Lower leg skin (tissue), 3 donors: ENCODE data around the gene BRD1.

ENCODE experiments used
- POLR2A ChIP-seq, 2 donors: fragments of 450-650 bp; IDR thresholded peaks; one replicate each; pipeline ENCODE4 v1.6.1; 2016 to 2017; ENCODE audit warnings: antibody characterized with exemption in 2 of 2, mild to moderate bottlenecking in 1 of 2, moderate library complexity in 1 of 2
- TF ChIP-seq, protein P1 (sequence below), 3 donors: fragments of 450-650 bp; IDR thresholded peaks; one replicate each; pipeline ENCODE4 v1.5.1; 2016; ENCODE audit warnings: antibody characterized with exemption in 3 of 3, mild to moderate bottlenecking in 3 of 3, moderate library complexity in 2 of 3

DNA sequence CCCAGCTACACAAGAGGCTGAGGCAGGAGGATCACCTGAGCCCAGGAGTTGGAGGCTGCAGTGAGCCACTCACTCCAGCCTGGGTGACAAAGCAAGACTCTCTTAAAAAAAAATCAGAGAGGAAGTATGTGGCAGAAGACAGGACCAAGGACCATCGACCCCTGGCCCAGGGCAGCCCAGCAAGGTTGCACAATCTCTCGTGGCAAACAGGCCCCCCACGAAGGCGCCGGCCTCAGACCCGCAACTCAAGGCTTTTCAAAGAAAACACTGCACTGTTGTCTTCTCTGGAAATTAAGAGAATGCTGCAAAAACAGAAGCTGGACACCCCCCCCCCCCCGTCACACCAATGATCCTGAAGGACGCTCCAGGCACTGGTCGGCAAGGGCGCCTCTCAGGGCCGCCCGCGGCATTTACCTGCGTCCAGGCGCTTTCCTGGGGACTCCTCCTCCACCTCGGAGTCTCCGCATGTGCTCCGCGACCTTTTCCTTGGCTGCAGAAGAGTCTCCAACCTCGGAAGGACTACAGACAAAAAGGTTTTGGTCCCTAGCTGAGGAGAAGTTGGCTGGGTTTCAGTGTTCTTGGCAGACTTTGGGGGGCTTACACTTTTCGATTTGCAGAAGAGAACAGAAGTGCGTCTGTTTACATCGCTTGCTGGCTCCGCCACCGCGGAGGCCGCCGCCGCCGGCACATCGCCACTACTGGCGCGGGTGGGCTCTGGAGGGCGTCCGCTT lies 40.5 kb downstream of the BRD1 start:
- TF ChIP-seq POLR2A (IDR thresholded peaks at IDR 0.05): no peak
- TF ChIP-seq, protein P1, sequence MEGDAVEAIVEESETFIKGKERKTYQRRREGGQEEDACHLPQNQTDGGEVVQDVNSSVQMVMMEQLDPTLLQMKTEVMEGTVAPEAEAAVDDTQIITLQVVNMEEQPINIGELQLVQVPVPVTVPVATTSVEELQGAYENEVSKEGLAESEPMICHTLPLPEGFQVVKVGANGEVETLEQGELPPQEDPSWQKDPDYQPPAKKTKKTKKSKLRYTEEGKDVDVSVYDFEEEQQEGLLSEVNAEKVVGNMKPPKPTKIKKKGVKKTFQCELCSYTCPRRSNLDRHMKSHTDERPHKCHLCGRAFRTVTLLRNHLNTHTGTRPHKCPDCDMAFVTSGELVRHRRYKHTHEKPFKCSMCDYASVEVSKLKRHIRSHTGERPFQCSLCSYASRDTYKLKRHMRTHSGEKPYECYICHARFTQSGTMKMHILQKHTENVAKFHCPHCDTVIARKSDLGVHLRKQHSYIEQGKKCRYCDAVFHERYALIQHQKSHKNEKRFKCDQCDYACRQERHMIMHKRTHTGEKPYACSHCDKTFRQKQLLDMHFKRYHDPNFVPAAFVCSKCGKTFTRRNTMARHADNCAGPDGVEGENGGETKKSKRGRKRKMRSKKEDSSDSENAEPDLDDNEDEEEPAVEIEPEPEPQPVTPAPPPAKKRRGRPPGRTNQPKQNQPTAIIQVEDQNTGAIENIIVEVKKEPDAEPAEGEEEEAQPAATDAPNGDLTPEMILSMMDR (IDR thresholded peaks at IDR 0.05): no peak
